HEK293 (cell line): Measurements from ENCODE around the gene CHST7.

Experiments
- EGR2 ChIP-seq: fragments of 450-650 bp; formaldehyde crosslinking; IDR thresholded peaks from 2 replicates; pipeline ENCODE4 v1.5.1; 2016; ENCODE audit warnings: low read depth, missing biosample characterization, missing genetic modification characterization
- KLF1 ChIP-seq: fragments of 450-650 bp; formaldehyde crosslinking; IDR thresholded peaks from 2 replicates; pipeline ENCODE4 v1.5.1; 2016; ENCODE audit warnings: missing biosample characterization, missing genetic modification characterization
- MZF1 ChIP-seq: fragments of 450-650 bp; formaldehyde crosslinking; IDR thresholded peaks from 2 replicates; pipeline ENCODE4 v1.5.1; 2017; ENCODE audit warnings: missing biosample characterization, missing genetic modification characterization, borderline replicate concordance
- OVOL3 ChIP-seq: fragments of 450-650 bp; formaldehyde crosslinking; IDR thresholded peaks from 2 replicates; pipeline ENCODE4 v1.5.1; 2016; ENCODE audit warnings: missing biosample characterization, missing genetic modification characterization
- SCRT1 ChIP-seq: fragments of 450-650 bp; formaldehyde crosslinking; IDR thresholded peaks from 2 replicates; pipeline ENCODE4 v1.5.1; 2016; ENCODE audit warnings: missing biosample characterization, missing genetic modification characterization, borderline replicate concordance
- SP2 ChIP-seq: fragments of 450-650 bp; formaldehyde crosslinking; IDR thresholded peaks from 2 replicates; pipeline ENCODE4 v1.5.1; 2016; ENCODE audit warnings: missing biosample characterization, missing genetic modification characterization
- SP7 ChIP-seq: fragments of 450-650 bp; formaldehyde crosslinking; IDR thresholded peaks from 2 replicates; pipeline ENCODE4 v1.5.1; 2016; ENCODE audit warnings: missing biosample characterization, missing genetic modification characterization
- ZNF202 ChIP-seq: fragments of 450-650 bp; formaldehyde crosslinking; IDR thresholded peaks from 2 replicates; pipeline ENCODE4 v1.5.1; 2016; ENCODE audit warnings: missing biosample characterization, missing genetic modification characterization, borderline replicate concordance
- ZNF211 ChIP-seq: fragments of 450-650 bp; formaldehyde crosslinking; IDR thresholded peaks from 2 replicates; pipeline ENCODE4 v1.5.1; 2016; ENCODE audit warnings: low read depth, missing biosample characterization, missing genetic modification characterization
- ZNF24 ChIP-seq: fragments of 450-650 bp; formaldehyde crosslinking; IDR thresholded peaks from 2 replicates; pipeline ENCODE4 v1.5.1; 2016; ENCODE audit warnings: missing biosample characterization, missing genetic modification characterization
- ZNF266 ChIP-seq: fragments of 450-650 bp; formaldehyde crosslinking; IDR thresholded peaks from 2 replicates; pipeline ENCODE4 v1.5.1; 2016; ENCODE audit warnings: missing biosample characterization, missing genetic modification characterization, low read depth
- ZNF433 ChIP-seq: fragments of 450-650 bp; formaldehyde crosslinking; IDR thresholded peaks from 2 replicates; pipeline ENCODE4 v1.5.1; 2016; ENCODE audit warnings: missing biosample characterization, missing genetic modification characterization, low read depth
- ZNF544 ChIP-seq: fragments of 450-650 bp; formaldehyde crosslinking; IDR thresholded peaks from 2 replicates; pipeline ENCODE4 v1.5.0; 2017; ENCODE audit warnings: missing biosample characterization, missing genetic modification characterization
- ZNF548 ChIP-seq: fragments of 450-650 bp; formaldehyde crosslinking; IDR thresholded peaks from 2 replicates; pipeline ENCODE4 v1.5.1; 2016; ENCODE audit warnings: missing biosample characterization, missing genetic modification characterization
- ZNF549 ChIP-seq: fragments of 450-650 bp; IDR thresholded peaks from 2 replicates; pipeline ENCODE4 v1.5.1; 2018; ENCODE audit warnings: missing biosample characterization, missing genetic modification characterization, mild to moderate bottlenecking, inconsistent platforms, moderate library complexity
- ZNF555 ChIP-seq: fragments of 450-650 bp; formaldehyde crosslinking; conservative IDR thresholded peaks from 2 replicates; pipeline ENCODE4 v1.5.1; 2017; ENCODE audit warnings: missing biosample characterization, mild to moderate bottlenecking, missing genetic modification characterization, inconsistent platforms
- ZNF571 ChIP-seq: fragments of 450-650 bp; formaldehyde crosslinking; IDR thresholded peaks from 2 replicates; pipeline ENCODE4 v1.5.0; 2017; ENCODE audit warnings: missing biosample characterization, missing genetic modification characterization
- ZNF600 ChIP-seq: fragments of 450-650 bp; formaldehyde crosslinking; IDR thresholded peaks from 2 replicates; pipeline ENCODE4 v1.5.1; 2016; ENCODE audit warnings: missing biosample characterization, missing genetic modification characterization
- ZNF621 ChIP-seq: fragments of 450-650 bp; formaldehyde crosslinking; IDR thresholded peaks from 2 replicates; pipeline ENCODE4 v1.5.1; 2017; ENCODE audit warnings: missing biosample characterization, missing genetic modification characterization
- ZNF701 ChIP-seq: fragments of 450-650 bp; formaldehyde crosslinking; IDR thresholded peaks from 2 replicates; pipeline ENCODE4 v1.5.1; 2016; ENCODE audit warnings: missing biosample characterization, missing genetic modification characterization
- ZNF76 ChIP-seq: fragments of 450-650 bp; formaldehyde crosslinking; IDR thresholded peaks from 2 replicates; pipeline ENCODE4; 2016; ENCODE audit warnings: low read depth, missing biosample characterization, missing genetic modification characterization, borderline replicate concordance
- ZNF785 ChIP-seq: fragments of 450-650 bp; formaldehyde crosslinking; IDR thresholded peaks from 2 replicates; pipeline ENCODE4 v1.5.1; 2016; ENCODE audit warnings: missing biosample characterization, missing genetic modification characterization
- ZNF837 ChIP-seq: fragments of 450-650 bp; formaldehyde crosslinking; IDR thresholded peaks from 2 replicates; pipeline ENCODE4 v1.5.1; 2016; ENCODE audit warnings: missing biosample characterization, missing genetic modification characterization
- TF ChIP-seq, protein P1 (sequence below): fragments of 450-650 bp; formaldehyde crosslinking; IDR thresholded peaks from 2 replicates; pipeline ENCODE4 v1.5.1; 2017; ENCODE audit warnings: missing biosample characterization, missing genetic modification characterization
- TF ChIP-seq, protein P2 (sequence below): fragments of 450-650 bp; formaldehyde crosslinking; IDR thresholded peaks from 2 replicates; pipeline ENCODE4 v1.5.1; 2016; ENCODE audit warnings: missing biosample characterization, missing genetic modification characterization
- TF ChIP-seq, protein P3 (sequence below): fragments of 450-650 bp; formaldehyde crosslinking; IDR thresholded peaks from 2 replicates; pipeline ENCODE4 v1.5.1; 2016; ENCODE audit warnings: missing biosample characterization, missing genetic modification characterization
- TF ChIP-seq, protein P4 (sequence below): fragments of 450-650 bp; formaldehyde crosslinking; IDR thresholded peaks from 2 replicates; pipeline ENCODE4 v1.5.0; 2017; ENCODE audit warnings: missing biosample characterization, missing genetic modification characterization, borderline replicate concordance
- TF ChIP-seq, protein P5 (sequence below): sonication (generic); formaldehyde crosslinking; IDR thresholded peaks from 2 replicates; pipeline ENCODE4 v1.8.1; 2022; ENCODE audit warnings: mild to moderate bottlenecking, moderate library complexity, missing genetic modification reagents
- TF ChIP-seq, protein P6 (sequence below): fragments of 450-650 bp; formaldehyde crosslinking; IDR thresholded peaks from 2 replicates; pipeline ENCODE4 v1.5.1; 2016; ENCODE audit warnings: missing biosample characterization, missing genetic modification characterization

CHST7 gene

DNA sequence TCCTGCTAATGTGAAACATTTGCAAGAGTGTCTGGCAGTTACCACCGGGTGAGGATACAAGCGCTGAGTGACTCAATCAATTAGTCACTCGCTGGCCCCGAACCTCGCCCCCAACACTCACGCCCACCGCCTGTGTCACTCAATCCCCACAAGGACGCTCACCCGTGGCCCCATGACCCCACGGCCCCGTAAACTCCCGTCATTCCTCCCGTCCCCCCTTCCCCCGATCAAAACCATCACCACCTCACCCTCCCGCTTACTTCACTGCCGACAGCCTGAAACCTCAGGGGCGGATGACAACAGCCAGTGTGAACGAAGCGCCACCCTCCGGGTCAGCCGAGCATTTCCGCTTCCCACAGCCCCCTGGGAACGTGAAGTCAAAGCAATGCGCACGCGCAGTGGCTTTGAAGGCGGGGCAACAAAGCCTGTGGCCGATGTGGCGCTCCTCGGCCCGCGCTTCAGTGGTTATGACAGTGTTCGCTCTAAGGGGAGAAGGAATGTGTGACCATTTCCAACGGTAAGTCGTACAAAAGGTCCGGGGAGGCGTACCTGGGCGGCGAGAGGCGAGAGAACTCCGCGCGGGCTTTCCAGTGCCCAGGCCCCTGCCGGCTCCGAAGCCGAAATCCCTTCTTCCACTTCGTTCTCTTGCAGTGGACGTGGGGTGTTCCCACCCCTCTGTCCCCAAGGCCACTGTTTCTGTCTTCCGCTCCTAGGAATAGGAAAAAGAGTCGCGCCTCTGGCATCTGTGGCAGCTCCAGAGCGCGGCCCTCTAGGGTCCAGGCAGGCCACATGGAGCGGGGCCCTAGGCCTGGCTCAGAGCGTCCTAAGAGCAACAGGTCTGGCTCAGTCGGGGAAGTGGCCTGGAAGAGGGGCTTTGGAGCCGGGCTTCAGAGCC lies 28.2 kb upstream of the CHST7 start, which contains the start of gene ZNF674 (continued):
- TF ChIP-seq ZNF202 (tag by site-specific recombination) = 0 out of 2 replicates have a peak, but pooled peaks have one; percentile 9
- TF ChIP-seq ZNF555 (tag by site-specific recombination) = no peak
- peak; percentile 85; the same call in 1 of the 2 replicates for TF ChIP-seq ZNF24 (tag by site-specific recombination)
- TF ChIP-seq ZNF211 = no peak
- TF ChIP-seq ZNF544 = no peak
- TF ChIP-seq ZNF701 (tag by site-specific recombination) = no peak
- TF ChIP-seq ZNF571 = no peak
- 0 out of 2 replicates have a peak, but pooled peaks have one; percentile 25 for TF ChIP-seq ZNF837
- 0 out of 2 replicates have a peak, but pooled peaks have one; percentile 45 for TF ChIP-seq ZNF785 (tag by site-specific recombination)
- TF ChIP-seq, protein P1, sequence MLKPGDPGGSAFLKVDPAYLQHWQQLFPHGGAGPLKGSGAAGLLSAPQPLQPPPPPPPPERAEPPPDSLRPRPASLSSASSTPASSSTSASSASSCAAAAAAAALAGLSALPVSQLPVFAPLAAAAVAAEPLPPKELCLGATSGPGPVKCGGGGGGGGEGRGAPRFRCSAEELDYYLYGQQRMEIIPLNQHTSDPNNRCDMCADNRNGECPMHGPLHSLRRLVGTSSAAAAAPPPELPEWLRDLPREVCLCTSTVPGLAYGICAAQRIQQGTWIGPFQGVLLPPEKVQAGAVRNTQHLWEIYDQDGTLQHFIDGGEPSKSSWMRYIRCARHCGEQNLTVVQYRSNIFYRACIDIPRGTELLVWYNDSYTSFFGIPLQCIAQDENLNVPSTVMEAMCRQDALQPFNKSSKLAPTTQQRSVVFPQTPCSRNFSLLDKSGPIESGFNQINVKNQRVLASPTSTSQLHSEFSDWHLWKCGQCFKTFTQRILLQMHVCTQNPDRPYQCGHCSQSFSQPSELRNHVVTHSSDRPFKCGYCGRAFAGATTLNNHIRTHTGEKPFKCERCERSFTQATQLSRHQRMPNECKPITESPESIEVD (tag by site-specific recombination) = no peak
- no peak for TF ChIP-seq ZNF433 (tag by site-specific recombination)
- TF ChIP-seq, protein P2, sequence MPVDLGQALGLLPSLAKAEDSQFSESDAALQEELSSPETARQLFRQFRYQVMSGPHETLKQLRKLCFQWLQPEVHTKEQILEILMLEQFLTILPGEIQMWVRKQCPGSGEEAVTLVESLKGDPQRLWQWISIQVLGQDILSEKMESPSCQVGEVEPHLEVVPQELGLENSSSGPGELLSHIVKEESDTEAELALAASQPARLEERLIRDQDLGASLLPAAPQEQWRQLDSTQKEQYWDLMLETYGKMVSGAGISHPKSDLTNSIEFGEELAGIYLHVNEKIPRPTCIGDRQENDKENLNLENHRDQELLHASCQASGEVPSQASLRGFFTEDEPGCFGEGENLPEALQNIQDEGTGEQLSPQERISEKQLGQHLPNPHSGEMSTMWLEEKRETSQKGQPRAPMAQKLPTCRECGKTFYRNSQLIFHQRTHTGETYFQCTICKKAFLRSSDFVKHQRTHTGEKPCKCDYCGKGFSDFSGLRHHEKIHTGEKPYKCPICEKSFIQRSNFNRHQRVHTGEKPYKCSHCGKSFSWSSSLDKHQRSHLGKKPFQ = peak; percentile 97
- TF ChIP-seq, protein P3, sequence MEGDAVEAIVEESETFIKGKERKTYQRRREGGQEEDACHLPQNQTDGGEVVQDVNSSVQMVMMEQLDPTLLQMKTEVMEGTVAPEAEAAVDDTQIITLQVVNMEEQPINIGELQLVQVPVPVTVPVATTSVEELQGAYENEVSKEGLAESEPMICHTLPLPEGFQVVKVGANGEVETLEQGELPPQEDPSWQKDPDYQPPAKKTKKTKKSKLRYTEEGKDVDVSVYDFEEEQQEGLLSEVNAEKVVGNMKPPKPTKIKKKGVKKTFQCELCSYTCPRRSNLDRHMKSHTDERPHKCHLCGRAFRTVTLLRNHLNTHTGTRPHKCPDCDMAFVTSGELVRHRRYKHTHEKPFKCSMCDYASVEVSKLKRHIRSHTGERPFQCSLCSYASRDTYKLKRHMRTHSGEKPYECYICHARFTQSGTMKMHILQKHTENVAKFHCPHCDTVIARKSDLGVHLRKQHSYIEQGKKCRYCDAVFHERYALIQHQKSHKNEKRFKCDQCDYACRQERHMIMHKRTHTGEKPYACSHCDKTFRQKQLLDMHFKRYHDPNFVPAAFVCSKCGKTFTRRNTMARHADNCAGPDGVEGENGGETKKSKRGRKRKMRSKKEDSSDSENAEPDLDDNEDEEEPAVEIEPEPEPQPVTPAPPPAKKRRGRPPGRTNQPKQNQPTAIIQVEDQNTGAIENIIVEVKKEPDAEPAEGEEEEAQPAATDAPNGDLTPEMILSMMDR = peak; percentile 93
- TF ChIP-seq ZNF621 (tag by site-specific recombination) = no peak
- TF ChIP-seq, protein P4, sequence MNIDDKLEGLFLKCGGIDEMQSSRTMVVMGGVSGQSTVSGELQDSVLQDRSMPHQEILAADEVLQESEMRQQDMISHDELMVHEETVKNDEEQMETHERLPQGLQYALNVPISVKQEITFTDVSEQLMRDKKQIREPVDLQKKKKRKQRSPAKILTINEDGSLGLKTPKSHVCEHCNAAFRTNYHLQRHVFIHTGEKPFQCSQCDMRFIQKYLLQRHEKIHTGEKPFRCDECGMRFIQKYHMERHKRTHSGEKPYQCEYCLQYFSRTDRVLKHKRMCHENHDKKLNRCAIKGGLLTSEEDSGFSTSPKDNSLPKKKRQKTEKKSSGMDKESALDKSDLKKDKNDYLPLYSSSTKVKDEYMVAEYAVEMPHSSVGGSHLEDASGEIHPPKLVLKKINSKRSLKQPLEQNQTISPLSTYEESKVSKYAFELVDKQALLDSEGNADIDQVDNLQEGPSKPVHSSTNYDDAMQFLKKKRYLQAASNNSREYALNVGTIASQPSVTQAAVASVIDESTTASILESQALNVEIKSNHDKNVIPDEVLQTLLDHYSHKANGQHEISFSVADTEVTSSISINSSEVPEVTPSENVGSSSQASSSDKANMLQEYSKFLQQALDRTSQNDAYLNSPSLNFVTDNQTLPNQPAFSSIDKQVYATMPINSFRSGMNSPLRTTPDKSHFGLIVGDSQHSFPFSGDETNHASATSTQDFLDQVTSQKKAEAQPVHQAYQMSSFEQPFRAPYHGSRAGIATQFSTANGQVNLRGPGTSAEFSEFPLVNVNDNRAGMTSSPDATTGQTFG (tag by site-specific recombination) = no peak
- TF ChIP-seq, protein P5, sequence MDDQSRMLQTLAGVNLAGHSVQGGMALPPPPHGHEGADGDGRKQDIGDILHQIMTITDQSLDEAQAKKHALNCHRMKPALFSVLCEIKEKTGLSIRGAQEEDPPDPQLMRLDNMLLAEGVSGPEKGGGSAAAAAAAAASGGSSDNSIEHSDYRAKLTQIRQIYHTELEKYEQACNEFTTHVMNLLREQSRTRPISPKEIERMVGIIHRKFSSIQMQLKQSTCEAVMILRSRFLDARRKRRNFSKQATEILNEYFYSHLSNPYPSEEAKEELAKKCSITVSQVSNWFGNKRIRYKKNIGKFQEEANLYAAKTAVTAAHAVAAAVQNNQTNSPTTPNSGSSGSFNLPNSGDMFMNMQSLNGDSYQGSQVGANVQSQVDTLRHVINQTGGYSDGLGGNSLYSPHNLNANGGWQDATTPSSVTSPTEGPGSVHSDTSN (CRISPR knock-in tag) = no peak
- TF ChIP-seq MZF1 (tag by site-specific recombination) = no peak; the same call in 1 of the 2 replicates
- no peak for TF ChIP-seq ZNF266
- TF ChIP-seq SP7 = peak; percentile 94
- TF ChIP-seq, protein P6, sequence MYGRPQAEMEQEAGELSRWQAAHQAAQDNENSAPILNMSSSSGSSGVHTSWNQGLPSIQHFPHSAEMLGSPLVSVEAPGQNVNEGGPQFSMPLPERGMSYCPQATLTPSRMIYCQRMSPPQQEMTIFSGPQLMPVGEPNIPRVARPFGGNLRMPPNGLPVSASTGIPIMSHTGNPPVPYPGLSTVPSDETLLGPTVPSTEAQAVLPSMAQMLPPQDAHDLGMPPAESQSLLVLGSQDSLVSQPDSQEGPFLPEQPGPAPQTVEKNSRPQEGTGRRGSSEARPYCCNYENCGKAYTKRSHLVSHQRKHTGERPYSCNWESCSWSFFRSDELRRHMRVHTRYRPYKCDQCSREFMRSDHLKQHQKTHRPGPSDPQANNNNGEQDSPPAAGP (tag by site-specific recombination) = peak; percentile 99
- peak; percentile 91 for TF ChIP-seq KLF1 (tag by site-specific recombination)
- TF ChIP-seq OVOL3 (tag by site-specific recombination) = no peak
- peak; percentile 96 for TF ChIP-seq EGR2
- TF ChIP-seq ZNF548 (tag by site-specific recombination) = no peak; the same call in 1 of the 2 replicates
- peak; percentile 70; the same call in 1 of the 2 replicates for TF ChIP-seq SCRT1
- TF ChIP-seq SP2 (tag by site-specific recombination) = peak; percentile 93
- no peak for TF ChIP-seq ZNF549
- peak; percentile 77 for TF ChIP-seq ZNF600 (tag by site-specific recombination)
- peak; percentile 95 for TF ChIP-seq ZNF76 (tag by site-specific recombination)
